Measurements from ENCODE around the gene SYMPK.

- TF ChIP-seq EP300 (IDR thresholded peaks at IDR 0.05), result no peak
- TF ChIP-seq CTCF (IDR thresholded peaks at IDR 0.05), result no peak
- no peak for TF ChIP-seq POLR2A (IDR thresholded peaks at IDR 0.05)
Observed at GRCh38 chr19:45878043-45878794, 15.3 kb upstream of the SYMPK start.

Data from ovary (tissue), 3 donors.